IMR-90 (cell line): ENCODE data around the gene AGMO. TPM values are rescaled to one million over a fixed set of nuclear protein-coding genes. Genes with fewer than 3 reads are reported as not detected.

Source experiments
- ATAC-seq: fragments of 200-7000 bp; cut with Tn5 transposase; 2 replicates; pipeline ENCODE4 v1.9.1; 2020; ENCODE audit warnings: low read depth, mild to moderate bottlenecking, moderate library complexity
- BruUV-seq: library from RNA; stranded (reverse); fragments of 400-500 nt; replicated peaks from 2 replicates; lab custom pipeline; 2021; lab: Mats Ljungman, UMichigan
- CTCF ChIA-PET: fragments of 300-600 bp; formaldehyde crosslinking; extraction: SDS; loops from one replicate; lab custom pipeline; 2021; ENCODE audit warnings: antibody characterized with exemption; lab: Yijun Ruan, JAX
- POLR2A ChIA-PET: fragments of 300-600 bp; sonication (Branson Sonifier 250); formaldehyde crosslinking; loops from one replicate; lab custom pipeline; 2022; ENCODE audit warnings: antibody characterized with exemption; ENCODE audit not compliant: unreplicated experiment; lab: Charles Lee
- DNase-seq: peaks from one replicate; pipeline ENCODE4 v3.0.0; 2013
- H2AFZ ChIP-seq: replicated peaks from 2 replicates; pipeline ENCODE3; 2013; ENCODE audit warnings: low read length, mild to moderate bottlenecking; ENCODE audit not compliant: poor library complexity
- H2AK5ac ChIP-seq: 2 replicates; pipeline ENCODE4 v1.6.1; 2013; ENCODE audit warnings: low read depth, low read length, inconsistent platforms
- H2AK9ac ChIP-seq: replicated peaks from 2 replicates; pipeline ENCODE3; 2013; ENCODE audit warnings: mild to moderate bottlenecking, low read depth, low read length, moderate library complexity; ENCODE audit not compliant: poor library complexity
- H2BK120ac ChIP-seq: 2 replicates; pipeline ENCODE4 v1.6.1; 2013; ENCODE audit warnings: low read depth, low read length, inconsistent platforms
- H2BK15ac ChIP-seq: 3 replicates; pipeline ENCODE4 v1.6.1; 2013; ENCODE audit warnings: low read depth, low read length, inconsistent platforms
- H2BK20ac ChIP-seq: 2 replicates; pipeline ENCODE4 v1.6.1; 2013; ENCODE audit warnings: low read depth, mild to moderate bottlenecking, inconsistent platforms, low read length, moderate library complexity
- H2BK5ac ChIP-seq: 2 replicates; pipeline ENCODE4 v1.6.1; 2013; ENCODE audit warnings: mild to moderate bottlenecking, low read depth, low read length, inconsistent platforms; ENCODE audit not compliant: poor library complexity, severe bottlenecking
- H3K14ac ChIP-seq: replicated peaks from 2 replicates; pipeline ENCODE4 v1.6.1; 2013; ENCODE audit warnings: low read depth, low read length, inconsistent platforms
- H3K18ac ChIP-seq: 2 replicates; pipeline ENCODE4 v1.6.1; 2013; ENCODE audit warnings: low read depth, low read length, control low read depth
- H3K23ac ChIP-seq: 2 replicates; pipeline ENCODE4 v1.6.1; 2013; ENCODE audit warnings: low read depth, low read length, inconsistent platforms
- H3K27ac ChIP-seq: 2 replicates; pipeline ENCODE4 v1.5.1; 2013; ENCODE audit warnings: mild to moderate bottlenecking, control low read depth, low read length; ENCODE audit not compliant: insufficient read depth
- H3K27me3 ChIP-seq: 2 replicates; pipeline ENCODE4 v1.6.1; 2013; ENCODE audit warnings: low read length; ENCODE audit not compliant: control insufficient read depth, insufficient read depth
- H3K36me3 ChIP-seq: 2 replicates; pipeline ENCODE4 v1.6.1; 2013; ENCODE audit warnings: low read length, mixed read lengths; ENCODE audit not compliant: control insufficient read depth, insufficient read depth
- H3K4ac ChIP-seq: 2 replicates; pipeline ENCODE4 v1.6.1; 2013; ENCODE audit warnings: low read depth, low read length, inconsistent platforms
- H3K4me1 ChIP-seq: 2 replicates; pipeline ENCODE4 v1.6.1; 2013; ENCODE audit warnings: low read length, mixed read lengths; ENCODE audit not compliant: control insufficient read depth, insufficient read depth
- H3K4me2 ChIP-seq: 2 replicates; pipeline ENCODE4 v1.6.1; 2013; ENCODE audit warnings: low read depth, mild to moderate bottlenecking, control low read depth, low read length, moderate library complexity
- H3K4me3 ChIP-seq: 2 replicates; pipeline ENCODE4 v1.5.1; 2013; ENCODE audit warnings: low read depth, mild to moderate bottlenecking, control low read depth, low read length, moderate library complexity; ENCODE audit not compliant: insufficient read depth
- H3K56ac ChIP-seq: 2 replicates; pipeline ENCODE4 v1.6.1; 2013; ENCODE audit warnings: low read length, inconsistent platforms; ENCODE audit not compliant: insufficient read depth; ENCODE audit errors: extremely low read depth
- H3K79me1 ChIP-seq, 2 experiments: 2 replicates each; pipeline ENCODE4 v1.6.1; 2013; ENCODE audit warnings: low read length in 2 of 2, inconsistent platforms in 1 of 2, low read depth in 1 of 2
- H3K9ac ChIP-seq: 2 replicates; pipeline ENCODE4 v1.6.1; 2013; ENCODE audit warnings: low read depth, low read length, control low read depth
- H3K9me1 ChIP-seq: 2 replicates; pipeline ENCODE4 v1.6.1; 2013; ENCODE audit warnings: low read length, inconsistent platforms; ENCODE audit not compliant: insufficient read depth
- H3K9me3 ChIP-seq: 2 replicates; pipeline ENCODE4 v1.6.1; 2013; ENCODE audit warnings: low read length; ENCODE audit not compliant: control insufficient read depth, insufficient read depth
- H4K20me1 ChIP-seq: 2 replicates; pipeline ENCODE4 v1.6.1; 2013; ENCODE audit warnings: low read length, inconsistent platforms; ENCODE audit not compliant: insufficient read depth
- H4K5ac ChIP-seq: 2 replicates; pipeline ENCODE4 v1.6.1; 2013; ENCODE audit warnings: mild to moderate bottlenecking, low read depth, low read length, control low read depth
- H4K8ac ChIP-seq, 2 experiments: 2 replicates each; pipeline ENCODE4 v1.6.1; 2013; ENCODE audit warnings: low read depth in 2 of 2, low read length in 2 of 2, control low read depth in 1 of 2, inconsistent platforms in 1 of 2
- H4K91ac ChIP-seq: 2 replicates; pipeline ENCODE4 v1.6.1; 2013; ENCODE audit warnings: low read depth, low read length, inconsistent platforms; ENCODE audit not compliant: insufficient read depth
- BHLHE40 ChIP-seq: fragments of 150-350 bp; IDR thresholded peaks from 2 replicates; pipeline ENCODE4 v1.6.1; 2016; ENCODE audit warnings: mild to moderate bottlenecking, low read depth, low read length
- CEBPB ChIP-seq: IDR thresholded peaks from 2 replicates; pipeline ENCODE4 v1.6.1; 2012; ENCODE audit warnings: low read depth, low read length, improper control_type of control experiment
- CHD1 ChIP-seq: IDR thresholded peaks from 2 replicates; pipeline ENCODE4 v1.6.1; 2012; ENCODE audit warnings: low read depth, low read length, improper control_type of control experiment
- CTCF ChIP-seq: conservative IDR thresholded peaks from 2 replicates; pipeline ENCODE4 v1.5.1; 2012; ENCODE audit warnings: mild to moderate bottlenecking, low read depth, low read length, improper control_type of control experiment
- ELK1 ChIP-seq: fragments of 150-350 bp; IDR thresholded peaks from 2 replicates; pipeline ENCODE4 v1.6.1; 2016; ENCODE audit warnings: low read depth, mild to moderate bottlenecking, low read length, moderate library complexity, borderline replicate concordance
- FOS ChIP-seq: fragments of 150-350 bp; IDR thresholded peaks from 2 replicates; pipeline ENCODE4 v1.6.1; 2016; ENCODE audit warnings: low read depth, low read length
- MAFK ChIP-seq: IDR thresholded peaks from 2 replicates; pipeline ENCODE4 v1.6.1; 2012; ENCODE audit warnings: low read depth, low read length, improper control_type of control experiment
- MAZ ChIP-seq: IDR thresholded peaks from 2 replicates; pipeline ENCODE4 v1.6.1; 2012; ENCODE audit warnings: low read depth, mild to moderate bottlenecking, low read length, improper control_type of control experiment, moderate library complexity, borderline replicate concordance
- MXI1 ChIP-seq: IDR thresholded peaks from 2 replicates; pipeline ENCODE4 v1.6.1; 2012; ENCODE audit warnings: low read depth, mild to moderate bottlenecking, low read length, moderate library complexity, borderline replicate concordance
- NFE2L2 ChIP-seq: fragments of 150-350 bp; IDR thresholded peaks from 2 replicates; pipeline ENCODE4 v1.6.1; 2016; ENCODE audit warnings: low read depth, mild to moderate bottlenecking, low read length
- POLR2A ChIP-seq: IDR thresholded peaks from 2 replicates; pipeline ENCODE4 v1.6.1; 2012; ENCODE audit warnings: mild to moderate bottlenecking, low read depth, low read length
- RAD21 ChIP-seq: IDR thresholded peaks from 2 replicates; pipeline ENCODE4 v1.6.1; 2012; ENCODE audit warnings: low read length, improper control_type of control experiment
- RCOR1 ChIP-seq: IDR thresholded peaks from 2 replicates; pipeline ENCODE4 v1.6.1; 2012; ENCODE audit warnings: mild to moderate bottlenecking, low read length, improper control_type of control experiment; ENCODE audit not compliant: insufficient replicate concordance
- RFX5 ChIP-seq: IDR thresholded peaks from 2 replicates; pipeline ENCODE4 v1.8.0; 2012; ENCODE audit warnings: low read depth, mild to moderate bottlenecking, low read length, moderate library complexity
- SMC3 ChIP-seq: fragments of 150-350 bp; IDR thresholded peaks from 2 replicates; pipeline ENCODE4 v1.6.1; 2016; ENCODE audit warnings: low read depth, mild to moderate bottlenecking, antibody characterized with exemption, low read length, moderate library complexity
- USF2 ChIP-seq: fragments of 150-350 bp; IDR thresholded peaks from 2 replicates; pipeline ENCODE4 v1.6.1; 2017; ENCODE audit warnings: mild to moderate bottlenecking, antibody characterized with exemption, low read length, low read depth
- WGBS, 2 experiments: methylation state at CpG; one replicate each; pipeline versions ENCODE4 v1.1.5 to v1.1.7; 2013; ENCODE audit warnings: missing lambda C conversion rate in 2 of 2; ENCODE audit not compliant: insufficient read length in 1 of 2; ENCODE audit errors: extremely low coverage in 2 of 2; 5-methylcytosine and 5-hydroxymethylcytosine counted together
- dilution Hi-C: fragments of 300-500 bp; cut with HindIII; formaldehyde crosslinking; loops from one replicate; pipeline ENCODE4 v1.14.3; 2018; ENCODE audit warnings: low sequenced_read_pairs; ENCODE audit not compliant: unreplicated experiment
- in situ Hi-C: fragments of 300-500 bp; cut with MboI; formaldehyde crosslinking; loops from 3 replicates; pipeline ENCODE4 v1.14.3; 2019; ENCODE audit warnings: low sequenced_read_pairs, inconsistent platforms, mixed read lengths
- intact Hi-C: fragments of 100-400 bp; cut with micrococcal nuclease; formaldehyde crosslinking; loops from 2 replicates; pipeline ENCODE4 v1.10.0; 2022
- polyA plus RNA-seq, 3 experiments: library from polyadenylated mRNA; depleted of rRNA; stranded (reverse); fragments of >200 nt; gene quantifications; 2 replicates each; pipeline ENCODE4 v1.2.3, GENCODE V29; 2012; ENCODE audit warnings: low replicate concordance in 1 of 3
- total RNA-seq: library from RNA; depleted of rRNA; stranded (reverse); fragments of >200 nt; gene quantifications from 2 replicates; pipeline ENCODE4 v1.2.3, GENCODE V29; 2012

Gene AGMO
- total and polyA plus RNA-seq, 2 of the 4 experiments (the other 2 are of a cell fraction), result not detected

GRCh38 chr7:15166620-15167019 lies 395.2 kb downstream of the AGMO start:
- ATAC-seq (no peak), DNase-seq (no peak)
- no peak overlapping the region for H3K14ac ChIP-seq
- H3K4me3 ChIP-seq, result no peak overlapping the region
- no peak overlapping the region for H3K23ac ChIP-seq
- no peak overlapping the region for H4K5ac ChIP-seq
- H2AK9ac ChIP-seq, result no peak overlapping the region
- no peaks in the 10 kb centered on the region for H3K79me1 ChIP-seq
- peaks cover 2% of the 10 kb centered on the region; the same call in 1 of the 2 replicates for H3K9me3 ChIP-seq
- no peak overlapping the region for H2BK20ac ChIP-seq
- H3K36me3 ChIP-seq, result no peaks in the 10 kb centered on the region
- H2BK15ac ChIP-seq, result no peak overlapping the region
- intact Hi-C loops, result no loop called here
- no peaks in the 10 kb centered on the region for H3K9me1 ChIP-seq
- no peak overlapping the region for H2AFZ ChIP-seq
- in situ Hi-C loops, result no loop called here
- H3K27ac ChIP-seq, result no peak overlapping the region
- no peak overlapping the region for H3K9ac ChIP-seq
- no peaks in the 10 kb centered on the region for H3K4me1 ChIP-seq
- TF ChIP-seq POLR2A (no peak), RAD21 (no peak), RFX5 (no peak), MXI1 (no peak), CHD1 (no peak), NFE2L2 (no peak), CEBPB (no peak), SMC3 (no peak), BHLHE40 (no peak), FOS (no peak), CTCF (no peak), USF2 (no peak), MAZ (no peak), MAFK (no peak), ELK1 (no peak), RCOR1 (no peak)
- WGBS, 2 experiments, result no CpG with 5 or more reads among the region's 1 CpG
- no peak overlapping the region for H2BK120ac ChIP-seq
- H2AK5ac ChIP-seq, result no peak overlapping the region
- POLR2A ChIA-PET, result no interaction called here
- no peak overlapping the region for H3K4ac ChIP-seq
- no peak overlapping the region for H3K4me2 ChIP-seq
- no peak overlapping the region for H4K91ac ChIP-seq
- H4K8ac ChIP-seq, result no peak overlapping the region
- H3K56ac ChIP-seq, result no peak overlapping the region
- BruUV-seq, result no TSS peak
- H2BK5ac ChIP-seq, result no peak overlapping the region
- CTCF ChIA-PET, result no interaction called here
- H3K18ac ChIP-seq, result no peak overlapping the region
- no peaks in the 10 kb centered on the region for H4K20me1 ChIP-seq
- dilution Hi-C loops, result no loop called here
- H3K27me3 ChIP-seq, result no peaks in the 10 kb centered on the region
